GM12873 (cell line): Measurements from ENCODE around the gene TCAP.
A peak's percentile ranks its signal among the peaks of the same experiment; 100 is the strongest.

Source experiments
- CTCF ChIP-seq: IDR thresholded peaks from 2 replicates; pipeline ENCODE4 v1.5.1; 2012; ENCODE audit warnings: low read depth, mild to moderate bottlenecking, moderate library complexity, low read length, control low read depth; ENCODE audit not compliant: insufficient read depth; ENCODE audit errors: missing control alignments

TCAP gene

GRCh38 chr17:39661744-39662541, 3.2 kb upstream of the TCAP start:
- no peak for TF ChIP-seq CTCF

DNA sequence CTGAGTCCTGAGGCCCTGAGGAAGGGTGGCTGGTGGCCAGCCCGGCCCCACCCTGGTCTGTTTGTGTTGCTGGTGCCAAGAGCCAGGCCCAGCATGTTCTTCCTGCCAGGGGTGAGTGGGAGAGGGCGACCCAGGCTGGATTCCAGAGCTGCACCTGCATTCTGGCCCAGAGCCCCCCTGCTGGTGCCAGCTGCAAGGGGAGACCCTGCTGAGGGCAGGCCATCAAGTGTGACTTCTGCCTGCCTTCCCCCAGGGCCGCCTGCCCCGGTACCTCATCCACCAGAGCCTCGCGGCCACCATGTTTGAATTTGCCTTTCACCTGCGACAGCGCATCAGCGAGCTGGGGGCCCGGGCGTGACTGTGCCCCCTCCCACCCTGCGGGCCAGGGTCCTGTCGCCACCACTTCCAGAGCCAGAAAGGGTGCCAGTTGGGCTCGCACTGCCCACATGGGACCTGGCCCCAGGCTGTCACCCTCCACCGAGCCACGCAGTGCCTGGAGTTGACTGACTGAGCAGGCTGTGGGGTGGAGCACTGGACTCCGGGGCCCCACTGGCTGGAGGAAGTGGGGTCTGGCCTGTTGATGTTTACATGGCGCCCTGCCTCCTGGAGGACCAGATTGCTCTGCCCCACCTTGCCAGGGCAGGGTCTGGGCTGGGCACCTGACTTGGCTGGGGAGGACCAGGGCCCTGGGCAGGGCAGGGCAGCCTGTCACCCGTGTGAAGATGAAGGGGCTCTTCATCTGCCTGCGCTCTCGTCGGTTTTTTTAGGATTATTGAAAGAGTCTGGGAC, 2.4 kb upstream of the TCAP start:
- no peak for TF ChIP-seq CTCF

DNA sequence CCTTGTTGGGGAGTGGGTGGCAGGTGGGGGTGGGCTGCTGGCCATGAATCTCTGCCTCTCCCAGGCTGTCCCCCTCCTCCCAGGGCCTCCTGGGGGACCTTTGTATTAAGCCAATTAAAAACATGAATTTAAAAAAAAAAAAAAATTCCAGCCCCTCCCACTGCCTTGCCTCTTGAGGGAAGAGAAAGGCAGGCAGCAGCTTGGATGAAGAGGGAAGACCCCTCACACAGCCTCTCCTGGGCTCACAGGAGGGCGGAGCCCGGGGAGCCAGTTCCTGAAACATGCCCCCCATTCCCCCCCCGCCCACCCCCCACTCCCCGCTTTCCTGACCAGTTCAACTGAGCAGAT, 1.8 kb upstream of the TCAP start:
- TF ChIP-seq CTCF = no peak

DNA sequence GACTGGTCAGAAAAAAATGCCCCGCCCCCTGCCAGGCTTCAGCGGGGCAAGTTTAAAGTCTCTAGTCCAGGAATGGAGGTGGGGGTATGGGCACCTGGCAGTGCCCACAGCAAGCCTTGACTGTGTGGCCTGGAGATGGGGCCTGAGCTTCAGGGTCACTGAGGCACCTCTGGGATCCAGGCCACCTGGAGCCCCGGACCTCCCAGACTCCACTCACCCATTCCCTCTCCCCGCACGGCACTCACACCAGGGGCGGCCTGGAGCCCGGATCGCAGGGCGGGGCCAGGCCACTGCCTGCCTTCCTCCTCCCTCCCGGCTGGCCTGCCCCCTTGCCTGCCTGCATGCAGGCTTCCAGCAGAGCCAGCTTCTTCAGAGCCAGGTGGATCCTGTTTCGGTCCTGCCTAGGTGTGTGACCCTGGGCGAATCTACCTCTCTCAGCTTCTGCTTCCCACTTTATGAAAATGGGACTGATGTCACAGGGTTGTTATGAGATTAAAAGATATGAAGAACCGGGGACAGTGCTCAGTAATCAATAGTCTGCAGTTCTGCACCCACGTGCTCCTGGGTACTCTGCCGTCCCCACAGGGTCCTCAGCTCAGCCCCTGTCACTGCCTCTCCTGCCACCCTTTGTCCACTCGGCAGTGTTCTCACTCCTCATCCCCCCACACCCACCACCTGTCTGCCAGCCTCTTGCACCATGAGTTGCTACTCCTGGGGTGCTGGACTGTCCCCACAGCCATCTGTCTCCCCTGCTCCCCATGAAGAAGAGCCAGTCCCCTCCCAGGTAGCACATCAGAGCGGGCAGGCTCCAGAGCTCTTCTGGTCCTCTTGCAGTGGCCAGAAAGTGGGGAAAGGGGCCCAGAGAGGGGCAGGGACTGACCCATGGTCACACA, 1.2 kb upstream of the TCAP start:
- no peak for TF ChIP-seq CTCF

GRCh38 chr17:39665642-39666224, 584 bp downstream of the TCAP start:
- TF ChIP-seq CTCF = peak; percentile 10

DNA sequence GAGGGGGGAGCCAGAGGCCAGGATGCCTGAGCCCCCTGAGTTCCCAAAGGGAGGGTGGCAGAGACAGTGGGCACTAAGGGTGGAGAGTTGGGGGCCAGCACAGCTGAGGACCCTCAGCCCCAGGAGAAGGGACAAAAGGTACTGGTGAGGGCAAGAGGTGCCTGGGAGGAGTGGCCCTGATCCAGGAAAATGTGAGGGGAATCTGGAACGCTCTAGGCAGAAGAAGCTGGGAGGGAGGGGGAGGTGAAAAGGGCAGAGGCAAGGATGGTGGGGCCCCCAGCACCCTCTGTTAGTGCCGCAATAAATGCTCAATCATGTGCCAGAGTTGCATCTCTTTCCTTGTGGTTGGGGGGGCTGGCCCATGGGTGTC, 1.1 kb downstream of the TCAP start:
- TF ChIP-seq CTCF = no peak
